SK-N-SH treated with all-trans-retinoic acid at 6 μM for 48 hours (cell line): Measurements from ENCODE around the gene MAST3.

Source experiments
- ATAC-seq: fragments of 200-7000 bp; cut with Tn5 transposase; 3 replicates; pipeline ENCODE4 v1.9.1; 2020; ENCODE audit warnings: mild to moderate bottlenecking, moderate library complexity
- ARNTL ChIP-seq: fragments of 450-650 bp; formaldehyde crosslinking; IDR thresholded peaks from 2 replicates; pipeline ENCODE4 v1.5.0; 2020; ENCODE audit warnings: low read depth, mild to moderate bottlenecking, moderate library complexity, borderline replicate concordance
- BACH2 ChIP-seq: fragments of 250-450 bp; sonication (Bioruptor Pico); IDR thresholded peaks from 2 replicates; pipeline ENCODE4 v1.9.0; 2021; ENCODE audit warnings: mild to moderate bottlenecking, borderline replicate concordance
- CSDC2 ChIP-seq: fragments of 250-450 bp; sonication (Bioruptor Pico); IDR thresholded peaks from 2 replicates; pipeline ENCODE4 v1.5.0; 2020; ENCODE audit warnings: mild to moderate bottlenecking, moderate library complexity
- ESRRG ChIP-seq: fragments of 250-450 bp; sonication (Bioruptor Pico); IDR thresholded peaks from 2 replicates; pipeline ENCODE4 v1.6.1; 2021; ENCODE audit warnings: mild to moderate bottlenecking
- GLIS3 ChIP-seq: fragments of 250-450 bp; sonication (Bioruptor Pico); IDR thresholded peaks from 2 replicates; pipeline ENCODE4 v1.5.0; 2020; ENCODE audit warnings: mild to moderate bottlenecking, moderate library complexity
- ISL1 ChIP-seq: fragments of 250-450 bp; sonication (Bioruptor Pico); IDR thresholded peaks from 2 replicates; pipeline ENCODE4 v2.1.2; 2022; ENCODE audit warnings: mild to moderate bottlenecking, moderate library complexity
- OSR1 ChIP-seq: fragments of 250-450 bp; sonication (Bioruptor Pico); IDR thresholded peaks from 2 replicates; pipeline ENCODE4 v1.8.0; 2022; ENCODE audit warnings: moderate library complexity, mild to moderate bottlenecking, inconsistent platforms
- RARB ChIP-seq: fragments of 250-450 bp; sonication (Bioruptor Pico); IDR thresholded peaks from 2 replicates; pipeline ENCODE4 v1.8.0; 2021; ENCODE audit warnings: mild to moderate bottlenecking, moderate library complexity
- SNAI2 ChIP-seq: fragments of 250-450 bp; sonication (Bioruptor Pico); IDR thresholded peaks from 2 replicates; pipeline ENCODE4 v1.5.0; 2020; ENCODE audit warnings: mild to moderate bottlenecking, moderate library complexity
- TCF4 ChIP-seq: fragments of 250-450 bp; sonication (Bioruptor Pico); IDR thresholded peaks from 2 replicates; pipeline ENCODE4 v1.8.0; 2021; ENCODE audit warnings: mild to moderate bottlenecking, moderate library complexity, borderline replicate concordance
- TOX ChIP-seq: fragments of 250-450 bp; sonication (Bioruptor Pico); IDR thresholded peaks from 2 replicates; pipeline ENCODE4 v1.8.0; 2021; ENCODE audit warnings: mild to moderate bottlenecking, moderate library complexity, borderline replicate concordance
- ZC3H10 ChIP-seq: fragments of 250-450 bp; sonication (Bioruptor Pico); IDR thresholded peaks from 2 replicates; pipeline ENCODE4 v1.5.1; 2021; ENCODE audit warnings: mild to moderate bottlenecking, moderate library complexity
- ZFP3 ChIP-seq: fragments of 250-450 bp; sonication (Bioruptor Pico); IDR thresholded peaks from 2 replicates; pipeline ENCODE4 v1.5.0; 2020; ENCODE audit warnings: mild to moderate bottlenecking, moderate library complexity
- ZFP30 ChIP-seq: fragments of 450-650 bp; formaldehyde crosslinking; IDR thresholded peaks from 2 replicates; pipeline ENCODE4 v1.5.0; 2022; ENCODE audit warnings: mild to moderate bottlenecking, moderate library complexity
- ZNF565 ChIP-seq: fragments of 450-650 bp; formaldehyde crosslinking; conservative IDR thresholded peaks from 2 replicates; pipeline ENCODE4 v1.5.0; 2020; ENCODE audit warnings: low read depth, mild to moderate bottlenecking, moderate library complexity
- ZNF70 ChIP-seq: fragments of 450-650 bp; formaldehyde crosslinking; IDR thresholded peaks from 2 replicates; pipeline ENCODE4 v1.5.0; 2020; ENCODE audit warnings: mild to moderate bottlenecking, moderate library complexity
- ZNF8 ChIP-seq: fragments of 450-650 bp; formaldehyde crosslinking; IDR thresholded peaks from 2 replicates; pipeline ENCODE4 v1.5.0; 2020; ENCODE audit warnings: mild to moderate bottlenecking, moderate library complexity
- TF ChIP-seq, protein P1 (sequence below): fragments of 250-450 bp; sonication (Bioruptor Pico); IDR thresholded peaks from 2 replicates; pipeline ENCODE4 v1.5.1; 2020; ENCODE audit warnings: low read depth, mild to moderate bottlenecking, moderate library complexity
- TF ChIP-seq, protein P2 (sequence below): fragments of 250-450 bp; sonication (Bioruptor Pico); IDR thresholded peaks from 2 replicates; pipeline ENCODE4 v1.5.1; 2021; ENCODE audit warnings: mild to moderate bottlenecking, moderate library complexity
- TF ChIP-seq, protein P3 (sequence below): fragments of 250-450 bp; sonication (Bioruptor Pico); IDR thresholded peaks from 2 replicates; pipeline ENCODE4 v1.8.0; 2021; ENCODE audit warnings: low read depth, mild to moderate bottlenecking, moderate library complexity, borderline replicate concordance
- TF ChIP-seq, protein P4 (sequence below): fragments of 250-450 bp; sonication (Bioruptor Pico); IDR thresholded peaks from 2 replicates; pipeline ENCODE4 v1.5.0; 2020; ENCODE audit warnings: mild to moderate bottlenecking, moderate library complexity

Gene MAST3

DNA sequence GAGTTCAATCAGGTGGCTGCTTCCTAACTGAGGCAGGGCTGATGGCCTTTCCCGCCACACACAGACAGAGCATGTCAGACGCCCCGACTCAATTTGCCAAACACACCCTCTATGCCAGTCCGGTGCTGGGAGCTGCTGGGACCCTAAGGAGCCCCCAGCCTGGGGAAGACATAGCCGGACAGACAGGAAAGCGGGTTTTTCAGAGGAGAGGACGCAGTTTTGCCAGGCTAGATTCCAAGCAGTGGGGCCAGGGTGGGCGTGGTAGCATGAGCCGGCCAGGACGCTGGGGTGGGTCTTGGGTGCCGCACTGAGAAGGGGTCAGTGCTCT lies 19.8 kb downstream of the MAST3 start:
- TF ChIP-seq, protein P1, sequence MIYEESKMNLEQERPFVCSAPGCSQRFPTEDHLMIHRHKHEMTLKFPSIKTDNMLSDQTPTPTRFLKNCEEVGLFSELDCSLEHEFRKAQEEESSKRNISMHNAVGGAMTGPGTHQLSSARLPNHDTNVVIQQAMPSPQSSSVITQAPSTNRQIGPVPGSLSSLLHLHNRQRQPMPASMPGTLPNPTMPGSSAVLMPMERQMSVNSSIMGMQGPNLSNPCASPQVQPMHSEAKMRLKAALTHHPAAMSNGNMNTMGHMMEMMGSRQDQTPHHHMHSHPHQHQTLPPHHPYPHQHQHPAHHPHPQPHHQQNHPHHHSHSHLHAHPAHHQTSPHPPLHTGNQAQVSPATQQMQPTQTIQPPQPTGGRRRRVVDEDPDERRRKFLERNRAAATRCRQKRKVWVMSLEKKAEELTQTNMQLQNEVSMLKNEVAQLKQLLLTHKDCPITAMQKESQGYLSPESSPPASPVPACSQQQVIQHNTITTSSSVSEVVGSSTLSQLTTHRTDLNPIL (CRISPR knock-in tag), result no peak
- TF ChIP-seq, protein P2, sequence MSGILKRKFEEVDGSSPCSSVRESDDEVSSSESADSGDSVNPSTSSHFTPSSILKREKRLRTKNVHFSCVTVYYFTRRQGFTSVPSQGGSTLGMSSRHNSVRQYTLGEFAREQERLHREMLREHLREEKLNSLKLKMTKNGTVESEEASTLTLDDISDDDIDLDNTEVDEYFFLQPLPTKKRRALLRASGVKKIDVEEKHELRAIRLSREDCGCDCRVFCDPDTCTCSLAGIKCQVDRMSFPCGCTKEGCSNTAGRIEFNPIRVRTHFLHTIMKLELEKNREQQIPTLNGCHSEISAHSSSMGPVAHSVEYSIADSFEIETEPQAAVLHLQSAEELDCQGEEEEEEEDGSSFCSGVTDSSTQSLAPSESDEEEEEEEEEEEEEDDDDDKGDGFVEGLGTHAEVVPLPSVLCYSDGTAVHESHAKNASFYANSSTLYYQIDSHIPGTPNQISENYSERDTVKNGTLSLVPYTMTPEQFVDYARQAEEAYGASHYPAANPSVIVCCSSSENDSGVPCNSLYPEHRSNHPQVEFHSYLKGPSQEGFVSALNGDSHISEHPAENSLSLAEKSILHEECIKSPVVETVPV (CRISPR knock-in tag), result no peak
- TF ChIP-seq GLIS3 (no peak), SNAI2 (no peak), ZFP30 (CRISPR knock-in tag) (no peak), ZFP3 (CRISPR knock-in tag) (no peak), ZNF565 (CRISPR knock-in tag) (no peak), TOX (CRISPR knock-in tag) (no peak), ARNTL (CRISPR knock-in tag) (no peak), ZNF8 (CRISPR knock-in tag) (no peak), BACH2 (CRISPR knock-in tag) (no peak), ZNF70 (CRISPR knock-in tag) (no peak), CSDC2 (CRISPR knock-in tag) (no peak), ZC3H10 (CRISPR knock-in tag) (no peak), ISL1 (CRISPR knock-in tag) (no peak)
- TF ChIP-seq, protein P3, sequence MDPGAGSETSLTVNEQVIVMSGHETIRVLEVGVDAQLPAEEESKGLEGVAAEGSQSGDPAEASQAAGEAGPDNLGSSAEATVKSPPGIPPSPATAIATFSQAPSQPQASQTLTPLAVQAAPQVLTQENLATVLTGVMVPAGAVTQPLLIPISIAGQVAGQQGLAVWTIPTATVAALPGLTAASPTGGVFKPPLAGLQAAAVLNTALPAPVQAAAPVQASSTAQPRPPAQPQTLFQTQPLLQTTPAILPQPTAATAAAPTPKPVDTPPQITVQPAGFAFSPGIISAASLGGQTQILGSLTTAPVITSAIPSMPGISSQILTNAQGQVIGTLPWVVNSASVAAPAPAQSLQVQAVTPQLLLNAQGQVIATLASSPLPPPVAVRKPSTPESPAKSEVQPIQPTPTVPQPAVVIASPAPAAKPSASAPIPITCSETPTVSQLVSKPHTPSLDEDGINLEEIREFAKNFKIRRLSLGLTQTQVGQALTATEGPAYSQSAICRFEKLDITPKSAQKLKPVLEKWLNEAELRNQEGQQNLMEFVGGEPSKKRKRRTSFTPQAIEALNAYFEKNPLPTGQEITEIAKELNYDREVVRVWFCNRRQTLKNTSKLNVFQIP (CRISPR knock-in tag), result no peak
- TF ChIP-seq, protein P4, sequence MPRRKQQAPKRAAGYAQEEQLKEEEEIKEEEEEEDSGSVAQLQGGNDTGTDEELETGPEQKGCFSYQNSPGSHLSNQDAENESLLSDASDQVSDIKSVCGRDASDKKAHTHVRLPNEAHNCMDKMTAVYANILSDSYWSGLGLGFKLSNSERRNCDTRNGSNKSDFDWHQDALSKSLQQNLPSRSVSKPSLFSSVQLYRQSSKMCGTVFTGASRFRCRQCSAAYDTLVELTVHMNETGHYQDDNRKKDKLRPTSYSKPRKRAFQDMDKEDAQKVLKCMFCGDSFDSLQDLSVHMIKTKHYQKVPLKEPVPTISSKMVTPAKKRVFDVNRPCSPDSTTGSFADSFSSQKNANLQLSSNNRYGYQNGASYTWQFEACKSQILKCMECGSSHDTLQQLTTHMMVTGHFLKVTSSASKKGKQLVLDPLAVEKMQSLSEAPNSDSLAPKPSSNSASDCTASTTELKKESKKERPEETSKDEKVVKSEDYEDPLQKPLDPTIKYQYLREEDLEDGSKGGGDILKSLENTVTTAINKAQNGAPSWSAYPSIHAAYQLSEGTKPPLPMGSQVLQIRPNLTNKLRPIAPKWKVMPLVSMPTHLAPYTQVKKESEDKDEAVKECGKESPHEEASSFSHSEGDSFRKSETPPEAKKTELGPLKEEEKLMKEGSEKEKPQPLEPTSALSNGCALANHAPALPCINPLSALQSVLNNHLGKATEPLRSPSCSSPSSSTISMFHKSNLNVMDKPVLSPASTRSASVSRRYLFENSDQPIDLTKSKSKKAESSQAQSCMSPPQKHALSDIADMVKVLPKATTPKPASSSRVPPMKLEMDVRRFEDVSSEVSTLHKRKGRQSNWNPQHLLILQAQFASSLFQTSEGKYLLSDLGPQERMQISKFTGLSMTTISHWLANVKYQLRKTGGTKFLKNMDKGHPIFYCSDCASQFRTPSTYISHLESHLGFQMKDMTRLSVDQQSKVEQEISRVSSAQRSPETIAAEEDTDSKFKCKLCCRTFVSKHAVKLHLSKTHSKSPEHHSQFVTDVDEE (CRISPR knock-in tag), result no peak
- peak; percentile 20; the same call in 2 of the 3 replicates for ATAC-seq

DNA sequence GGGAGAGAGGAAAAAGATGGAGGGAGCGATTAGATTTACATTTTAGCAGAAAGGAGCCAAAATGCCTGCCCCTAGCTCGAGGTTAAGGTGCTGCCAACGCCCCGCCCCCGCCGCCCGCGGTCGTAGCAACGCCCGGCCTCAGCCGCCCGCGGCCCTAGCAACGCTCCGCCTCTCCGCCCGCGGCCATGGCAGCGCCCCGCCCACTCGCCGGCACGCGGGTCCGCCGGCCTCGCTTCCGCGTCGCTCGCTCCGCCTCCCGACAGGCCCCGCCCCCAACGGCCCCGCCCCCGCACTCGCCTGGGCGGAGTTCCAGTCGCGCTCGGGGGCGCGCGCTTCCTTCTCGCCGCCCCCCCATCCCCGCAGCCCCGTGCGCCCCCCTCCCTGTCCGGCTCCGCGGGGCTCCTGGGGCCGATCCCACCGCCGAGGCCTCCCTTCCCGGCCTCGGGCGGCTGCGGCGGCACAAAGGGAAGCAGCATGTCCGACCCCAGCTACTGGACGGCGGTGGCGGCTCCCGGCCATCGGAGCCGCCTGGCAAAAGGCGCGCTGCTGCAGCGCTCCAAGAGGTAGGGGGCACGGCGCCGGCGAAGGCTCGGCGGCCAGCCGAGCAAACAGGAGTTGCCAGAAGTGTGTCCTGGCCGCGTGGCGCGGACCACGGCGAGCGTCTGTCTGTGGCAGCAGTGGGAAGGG lies 20.3 kb downstream of the MAST3 start:
- peak; percentile 80 for ATAC-seq
- TF ChIP-seq, protein P4 (CRISPR knock-in tag), result no peak
- TF ChIP-seq, protein P3 (CRISPR knock-in tag), result no peak
- no peak for TF ChIP-seq BACH2 (CRISPR knock-in tag)
- no peak for TF ChIP-seq ZFP3 (CRISPR knock-in tag)
- TF ChIP-seq ISL1 (CRISPR knock-in tag), result no peak
- TF ChIP-seq ESRRG (CRISPR knock-in tag), result no peak
- TF ChIP-seq GLIS3, result no peak
- TF ChIP-seq ZNF565 (CRISPR knock-in tag), result no peak
- no peak for TF ChIP-seq OSR1
- TF ChIP-seq ARNTL (CRISPR knock-in tag), result no peak
- no peak for TF ChIP-seq RARB (CRISPR knock-in tag)
- no peak for TF ChIP-seq TCF4
- TF ChIP-seq, all 23 proteins: peak for 0
